ENCODE data around the gene CORIN.

Gene CORIN

GRCh38 chr4:47567511-47567910 lies 270.4 kb downstream of the CORIN start:
- no peak for DNase-seq (ENCODE audit: extremely low spot score)
- CTCF ChIA-PET, result interaction anchor here (1.1 kb wide), 1 partner anchor 104 kb away, joined by 3 read pairs; the partner anchor contains the start of gene COMMD8
- POLR2A ChIA-PET, result no interaction called here
- no peak for TF ChIP-seq FOXA1 (IDR thresholded peaks at IDR 0.05)
- no peak for TF ChIP-seq CTBP1 (IDR thresholded peaks at IDR 0.05; ENCODE audit: borderline replicate concordance)
- TF ChIP-seq ZNF384 (IDR thresholded peaks at IDR 0.05), result no peak
- TF ChIP-seq ARNT (IDR thresholded peaks at IDR 0.05), result no peak
- TF ChIP-seq TARDBP (IDR thresholded peaks at IDR 0.05), result no peak
- no peak for TF ChIP-seq L3MBTL2 (conservative IDR thresholded peaks at IDR 0.05)
- TF ChIP-seq LEF1 (IDR thresholded peaks at IDR 0.05; ENCODE audit: borderline replicate concordance), result no peak
- TF ChIP-seq ELF4 (IDR thresholded peaks at IDR 0.05), result no peak
- no peak for TF ChIP-seq SUZ12 (IDR thresholded peaks at IDR 0.05)
- no peak for TF ChIP-seq SP1 (IDR thresholded peaks at IDR 0.05)

- no peak for TF ChIP-seq ZNF384 (IDR thresholded peaks at IDR 0.05)
- no peak for TF ChIP-seq SP1 (IDR thresholded peaks at IDR 0.05)
- no peak for TF ChIP-seq CTBP1 (IDR thresholded peaks at IDR 0.05; ENCODE audit: borderline replicate concordance)
- no peak for TF ChIP-seq ELF4 (IDR thresholded peaks at IDR 0.05)
- TF ChIP-seq BHLHE40 (IDR thresholded peaks at IDR 0.05; ENCODE audit: borderline replicate concordance), result no peak
- no peak for TF ChIP-seq SUZ12 (IDR thresholded peaks at IDR 0.05)
- TF ChIP-seq PKNOX1 (IDR thresholded peaks at IDR 0.05), result no peak
- no peak for TF ChIP-seq LEF1 (IDR thresholded peaks at IDR 0.05; ENCODE audit: borderline replicate concordance)
- no peak for TF ChIP-seq FOXK2 (IDR thresholded peaks at IDR 0.05)
- TF ChIP-seq FOXM1 (IDR thresholded peaks at IDR 0.05; ENCODE audit: borderline replicate concordance), result no peak
- TF ChIP-seq HDGF (IDR thresholded peaks at IDR 0.05; ENCODE audit: borderline replicate concordance), result no peak
- no peak for TF ChIP-seq TARDBP (IDR thresholded peaks at IDR 0.05)
- TF ChIP-seq ARNT (IDR thresholded peaks at IDR 0.05), result no peak
- no peak for TF ChIP-seq L3MBTL2 (conservative IDR thresholded peaks at IDR 0.05)
- TF ChIP-seq NFRKB (IDR thresholded peaks at IDR 0.05), result no peak
- TF ChIP-seq FOXA1 (IDR thresholded peaks at IDR 0.05), result no peak
- DNase-seq (ENCODE audit: extremely low spot score), result no peak
- ChIA-PET POLR2A (no interaction called here), CTCF (interaction anchor here (0.8 kb wide), 1 partner anchor 20 kb away, joined by 3 read pairs; no protein-coding TSS in a partner anchor)
These were observed 270.9 kb downstream of the CORIN start for GRCh38 chr4:47566969-47567368.

- ChIA-PET CTCF (interaction anchor here (0.8 kb wide), 1 partner anchor 20 kb away, joined by 3 read pairs; no protein-coding TSS in a partner anchor), POLR2A (no interaction called here)
- no peak for DNase-seq (ENCODE audit: extremely low spot score)
- TF ChIP-seq TARDBP (IDR thresholded peaks at IDR 0.05) (no peak), HDGF (IDR thresholded peaks at IDR 0.05; ENCODE audit: borderline replicate concordance) (no peak), L3MBTL2 (conservative IDR thresholded peaks at IDR 0.05) (no peak), ELF4 (IDR thresholded peaks at IDR 0.05) (no peak), ARNT (IDR thresholded peaks at IDR 0.05) (no peak), BHLHE40 (IDR thresholded peaks at IDR 0.05; ENCODE audit: borderline replicate concordance) (no peak), SUZ12 (IDR thresholded peaks at IDR 0.05) (no peak), FOXK2 (IDR thresholded peaks at IDR 0.05) (no peak), NFRKB (IDR thresholded peaks at IDR 0.05) (no peak), ZNF384 (IDR thresholded peaks at IDR 0.05) (no peak), FOXA1 (IDR thresholded peaks at IDR 0.05) (no peak), FOXM1 (IDR thresholded peaks at IDR 0.05; ENCODE audit: borderline replicate concordance) (no peak)
These were observed 271.3 kb downstream of the CORIN start for GRCh38 chr4:47566566-47566965.

- POLR2A ChIA-PET, result no interaction called here
- DNase-seq (ENCODE audit: extremely low spot score), result no peak
- CTCF ChIA-PET, result no interaction called here
- no peak for TF ChIP-seq TARDBP (IDR thresholded peaks at IDR 0.05)
- no peak for TF ChIP-seq ARNT (IDR thresholded peaks at IDR 0.05)
- TF ChIP-seq ELF4 (IDR thresholded peaks at IDR 0.05), result no peak
- TF ChIP-seq NFRKB (IDR thresholded peaks at IDR 0.05), result no peak
- TF ChIP-seq SUZ12 (IDR thresholded peaks at IDR 0.05), result no peak
- TF ChIP-seq HDGF (IDR thresholded peaks at IDR 0.05; ENCODE audit: borderline replicate concordance), result no peak
- no peak for TF ChIP-seq FOXM1 (IDR thresholded peaks at IDR 0.05; ENCODE audit: borderline replicate concordance)
- no peak for TF ChIP-seq CTBP1 (IDR thresholded peaks at IDR 0.05; ENCODE audit: borderline replicate concordance)
- TF ChIP-seq ZNF384 (IDR thresholded peaks at IDR 0.05), result no peak
- TF ChIP-seq SP1 (IDR thresholded peaks at IDR 0.05), result no peak
- no peak for TF ChIP-seq LEF1 (IDR thresholded peaks at IDR 0.05; ENCODE audit: borderline replicate concordance)
- no peak for TF ChIP-seq FOXK2 (IDR thresholded peaks at IDR 0.05)
- TF ChIP-seq BHLHE40 (IDR thresholded peaks at IDR 0.05; ENCODE audit: borderline replicate concordance), result no peak
- TF ChIP-seq PKNOX1 (IDR thresholded peaks at IDR 0.05), result no peak
- TF ChIP-seq FOXA1 (IDR thresholded peaks at IDR 0.05), result no peak
- TF ChIP-seq L3MBTL2 (conservative IDR thresholded peaks at IDR 0.05), result no peak
These were observed 275.6 kb downstream of the CORIN start for GRCh38 chr4:47562297-47562696.

GRCh38 chr4:47561331-47561730 lies 276.5 kb downstream of the CORIN start:
- POLR2A ChIA-PET, result no interaction called here
- no peak for DNase-seq (ENCODE audit: extremely low spot score)
- TF ChIP-seq BHLHE40 (IDR thresholded peaks at IDR 0.05; ENCODE audit: borderline replicate concordance) (no peak), FOXM1 (IDR thresholded peaks at IDR 0.05; ENCODE audit: borderline replicate concordance) (no peak), TARDBP (IDR thresholded peaks at IDR 0.05) (no peak), CTBP1 (IDR thresholded peaks at IDR 0.05; ENCODE audit: borderline replicate concordance) (no peak), L3MBTL2 (conservative IDR thresholded peaks at IDR 0.05) (no peak), NFRKB (IDR thresholded peaks at IDR 0.05) (no peak), ZNF384 (IDR thresholded peaks at IDR 0.05) (no peak), FOXK2 (IDR thresholded peaks at IDR 0.05) (no peak), SP1 (IDR thresholded peaks at IDR 0.05) (no peak), PKNOX1 (IDR thresholded peaks at IDR 0.05) (no peak), LEF1 (IDR thresholded peaks at IDR 0.05; ENCODE audit: borderline replicate concordance) (no peak), SUZ12 (IDR thresholded peaks at IDR 0.05) (no peak), ELF4 (IDR thresholded peaks at IDR 0.05) (no peak), ARNT (IDR thresholded peaks at IDR 0.05) (no peak)
- CTCF ChIA-PET, result no interaction called here

- POLR2A ChIA-PET, result no interaction called here
These were observed 277.2 kb downstream of the CORIN start for GRCh38 chr4:47560682-47561081.

More at GRCh38 chr4:47560682-47561081, 277.2 kb downstream of the CORIN start:
- no peak for DNase-seq (ENCODE audit: extremely low spot score)
- TF ChIP-seq L3MBTL2 (conservative IDR thresholded peaks at IDR 0.05) (no peak), PKNOX1 (IDR thresholded peaks at IDR 0.05) (no peak), FOXM1 (IDR thresholded peaks at IDR 0.05; ENCODE audit: borderline replicate concordance) (no peak), SP1 (IDR thresholded peaks at IDR 0.05) (no peak), LEF1 (IDR thresholded peaks at IDR 0.05; ENCODE audit: borderline replicate concordance) (no peak)
- CTCF ChIA-PET, result no interaction called here

All from HEK293T (cell line).